ENCODE data around the gene PGF. TPM values are rescaled to one million over a fixed set of nuclear protein-coding genes. Genes with fewer than 3 reads are reported as not detected.

PGF gene
- total and polyA plus RNA-seq, 2 of the 13 experiments (the other 11 are each of a cell fraction or from before 2014, with no cell fraction given) = 10.7 to 27.5 TPM

DNA sequence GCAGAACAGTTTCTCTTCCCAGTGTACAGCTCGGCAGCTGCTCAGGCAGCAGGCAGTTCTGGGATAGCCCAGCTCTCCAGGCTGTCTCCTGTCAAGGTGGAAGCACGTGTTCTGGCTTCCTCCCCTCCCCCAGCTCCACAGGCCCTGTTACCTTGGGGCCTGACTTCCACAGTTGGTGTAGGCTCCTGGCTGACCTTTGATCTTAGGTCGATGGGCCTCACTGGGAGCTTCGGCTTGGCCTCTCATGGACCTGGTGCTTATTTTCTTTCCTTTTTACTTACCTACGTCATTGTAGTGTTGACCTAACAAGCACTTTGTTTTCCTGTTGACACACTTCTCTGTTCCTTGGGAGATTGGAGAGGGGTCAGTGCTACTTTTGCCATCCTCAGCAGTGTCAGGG is 56.7 kb downstream of the PGF start (continued):
- TF ChIP-seq, protein P1, sequence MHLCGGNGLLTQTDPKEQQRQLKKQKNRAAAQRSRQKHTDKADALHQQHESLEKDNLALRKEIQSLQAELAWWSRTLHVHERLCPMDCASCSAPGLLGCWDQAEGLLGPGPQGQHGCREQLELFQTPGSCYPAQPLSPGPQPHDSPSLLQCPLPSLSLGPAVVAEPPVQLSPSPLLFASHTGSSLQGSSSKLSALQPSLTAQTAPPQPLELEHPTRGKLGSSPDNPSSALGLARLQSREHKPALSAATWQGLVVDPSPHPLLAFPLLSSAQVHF (CRISPR knock-in tag; IDR thresholded peaks at IDR 0.05) = no peak
- peak; percentile 91 for TF ChIP-seq GATAD2A (CRISPR knock-in tag; IDR thresholded peaks at IDR 0.05)
- peak; percentile 45 for TF ChIP-seq CCAR2 (optimal IDR thresholded peaks at IDR 0.05; ENCODE audit: low read depth, low read length)
- TF ChIP-seq ZNF678 (CRISPR knock-in tag; IDR thresholded peaks at IDR 0.05) = no peak
- TF ChIP-seq NONO (IDR thresholded peaks at IDR 0.05) = no peak
- peak; percentile 84 for TF ChIP-seq NONO (CRISPR knock-in tag; conservative IDR thresholded peaks at IDR 0.05)
- no peak for TF ChIP-seq ZNF674 (CRISPR knock-in tag; IDR thresholded peaks at IDR 0.05; ENCODE audit: low read depth)
- peak; percentile 74; the same call in 1 of the 2 replicates for TF ChIP-seq KAT8 (CRISPR knock-in tag; IDR thresholded peaks at IDR 0.05)
- TF ChIP-seq, protein P2, sequence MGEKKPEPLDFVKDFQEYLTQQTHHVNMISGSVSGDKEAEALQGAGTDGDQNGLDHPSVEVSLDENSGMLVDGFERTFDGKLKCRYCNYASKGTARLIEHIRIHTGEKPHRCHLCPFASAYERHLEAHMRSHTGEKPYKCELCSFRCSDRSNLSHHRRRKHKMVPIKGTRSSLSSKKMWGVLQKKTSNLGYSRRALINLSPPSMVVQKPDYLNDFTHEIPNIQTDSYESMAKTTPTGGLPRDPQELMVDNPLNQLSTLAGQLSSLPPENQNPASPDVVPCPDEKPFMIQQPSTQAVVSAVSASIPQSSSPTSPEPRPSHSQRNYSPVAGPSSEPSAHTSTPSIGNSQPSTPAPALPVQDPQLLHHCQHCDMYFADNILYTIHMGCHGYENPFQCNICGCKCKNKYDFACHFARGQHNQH (CRISPR knock-in tag; IDR thresholded peaks at IDR 0.05) = peak; percentile 92
- TF ChIP-seq ZNF136 (CRISPR knock-in tag; IDR thresholded peaks at IDR 0.05; ENCODE audit: low read depth) = no peak
- TF ChIP-seq, protein P3, sequence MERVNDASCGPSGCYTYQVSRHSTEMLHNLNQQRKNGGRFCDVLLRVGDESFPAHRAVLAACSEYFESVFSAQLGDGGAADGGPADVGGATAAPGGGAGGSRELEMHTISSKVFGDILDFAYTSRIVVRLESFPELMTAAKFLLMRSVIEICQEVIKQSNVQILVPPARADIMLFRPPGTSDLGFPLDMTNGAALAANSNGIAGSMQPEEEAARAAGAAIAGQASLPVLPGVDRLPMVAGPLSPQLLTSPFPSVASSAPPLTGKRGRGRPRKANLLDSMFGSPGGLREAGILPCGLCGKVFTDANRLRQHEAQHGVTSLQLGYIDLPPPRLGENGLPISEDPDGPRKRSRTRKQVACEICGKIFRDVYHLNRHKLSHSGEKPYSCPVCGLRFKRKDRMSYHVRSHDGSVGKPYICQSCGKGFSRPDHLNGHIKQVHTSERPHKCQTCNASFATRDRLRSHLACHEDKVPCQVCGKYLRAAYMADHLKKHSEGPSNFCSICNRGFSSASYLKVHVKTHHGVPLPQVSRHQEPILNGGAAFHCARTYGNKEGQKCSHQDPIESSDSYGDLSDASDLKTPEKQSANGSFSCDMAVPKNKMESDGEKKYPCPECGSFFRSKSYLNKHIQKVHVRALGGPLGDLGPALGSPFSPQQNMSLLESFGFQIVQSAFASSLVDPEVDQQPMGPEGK (CRISPR knock-in tag; IDR thresholded peaks at IDR 0.05) = peak; percentile 52
- peak; percentile 75 for TF ChIP-seq ZNF224 (CRISPR knock-in tag; IDR thresholded peaks at IDR 0.05)
- no peak for TF ChIP-seq ZNF720 (CRISPR knock-in tag; IDR thresholded peaks at IDR 0.05)
- no peak for TF ChIP-seq KLF15 (CRISPR knock-in tag; IDR thresholded peaks at IDR 0.05; ENCODE audit: borderline replicate concordance)
- TF ChIP-seq HNF4G (IDR thresholded peaks at IDR 0.05; ENCODE audit: borderline replicate concordance, low read depth, low read length) = peak; percentile 96
- TF ChIP-seq HNF4G (CRISPR knock-in tag; IDR thresholded peaks at IDR 0.05; ENCODE audit: borderline replicate concordance, low read depth) = peak; percentile 92
- TF ChIP-seq SATB2 (CRISPR knock-in tag; IDR thresholded peaks at IDR 0.05) = no peak
- no peak for TF ChIP-seq ZSCAN22 (CRISPR knock-in tag; IDR thresholded peaks at IDR 0.05)
- peak; percentile 69 for TF ChIP-seq CHD2 (IDR thresholded peaks at IDR 0.05; ENCODE audit: low read depth, low read length)
- no peak for TF ChIP-seq SALL2 (CRISPR knock-in tag; IDR thresholded peaks at IDR 0.05)
- TF ChIP-seq ZNF569 (CRISPR knock-in tag; IDR thresholded peaks at IDR 0.05; ENCODE audit: borderline replicate concordance) = no peak
- TF ChIP-seq CEBPG (CRISPR knock-in tag; IDR thresholded peaks at IDR 0.05) = 0 out of 2 replicates have a peak, but pooled peaks have one; percentile 5
- TF ChIP-seq SMYD3 (CRISPR knock-in tag; IDR thresholded peaks at IDR 0.05) = peak; percentile 57; the same call in 1 of the 2 replicates
- no peak for TF ChIP-seq TCF7L2 (IDR thresholded peaks at IDR 0.05; ENCODE audit: low read depth, low read length)
- TF ChIP-seq ZSCAN9 (CRISPR knock-in tag; IDR thresholded peaks at IDR 0.05; ENCODE audit: borderline replicate concordance) = no peak
- peak; percentile 93 for TF ChIP-seq REPIN1 (CRISPR knock-in tag; IDR thresholded peaks at IDR 0.05; ENCODE audit: borderline replicate concordance, low read depth)
- TF ChIP-seq DMAP1 (CRISPR knock-in tag; IDR thresholded peaks at IDR 0.05) = peak; percentile 76
- no peak for TF ChIP-seq SP140L (CRISPR knock-in tag; IDR thresholded peaks at IDR 0.05; ENCODE audit: borderline replicate concordance)
- no peak for TF ChIP-seq CBFB (CRISPR knock-in tag; IDR thresholded peaks at IDR 0.05)
- no peak for TF ChIP-seq RBAK (CRISPR knock-in tag; IDR thresholded peaks at IDR 0.05)
- TF ChIP-seq ZFP41 (CRISPR knock-in tag; IDR thresholded peaks at IDR 0.05; ENCODE audit: borderline replicate concordance) = no peak
- TF ChIP-seq ZNF383 (CRISPR knock-in tag; IDR thresholded peaks at IDR 0.05; ENCODE audit: borderline replicate concordance) = no peak
- TF ChIP-seq PHF21A (CRISPR knock-in tag; IDR thresholded peaks at IDR 0.05) = peak; percentile 86
